Measurements from ENCODE around the gene CCL25.

DNA sequence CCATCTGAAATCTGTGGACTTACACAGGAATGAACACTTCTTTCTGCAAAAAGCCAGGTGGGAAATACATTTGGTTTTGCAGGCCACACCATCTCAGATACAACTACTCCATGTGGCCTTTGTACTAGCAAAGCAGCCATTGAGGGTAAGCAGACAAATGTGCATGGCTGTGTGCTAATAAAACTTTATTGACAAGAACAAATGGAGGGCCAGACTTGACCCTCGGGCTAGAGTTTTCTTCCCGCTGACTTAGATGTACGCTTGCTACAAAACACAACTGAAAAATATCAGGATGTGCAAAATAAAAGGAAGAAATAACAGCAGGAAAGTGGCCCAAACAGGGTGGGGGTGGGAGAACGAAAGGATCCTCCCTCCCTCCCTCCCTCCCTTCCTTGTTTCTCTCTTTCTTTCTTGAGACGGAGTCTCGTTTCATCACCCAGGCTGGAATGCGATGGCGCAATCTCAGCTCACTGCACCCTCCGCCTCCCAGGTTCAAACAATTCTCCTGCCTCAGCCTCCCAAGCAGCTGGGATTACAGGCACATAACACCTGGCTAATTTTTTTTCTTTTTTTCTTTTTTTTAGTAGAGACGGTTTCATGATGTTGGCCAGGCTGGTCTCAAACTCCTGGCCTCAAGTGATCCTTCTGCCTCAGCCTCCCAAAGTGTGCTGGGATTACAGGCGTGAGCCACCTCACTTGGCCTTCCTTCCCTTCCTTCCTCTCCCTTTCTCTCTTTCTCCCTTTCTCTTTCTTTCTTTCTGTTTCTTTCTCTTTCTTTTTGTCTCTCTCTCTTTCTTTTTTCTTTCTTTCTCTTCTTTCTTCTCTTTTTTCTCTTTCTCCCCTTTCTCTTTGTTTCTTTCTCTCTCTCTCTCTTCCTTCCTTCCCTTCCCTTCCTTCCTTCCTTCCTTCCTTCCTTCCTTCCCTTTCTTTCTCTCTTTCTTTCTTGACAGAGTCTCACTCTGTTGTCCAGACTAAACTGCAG is 29.3 kb downstream of the CCL25 start:
- TF ChIP-seq RAD21 (conservative IDR thresholded peaks at IDR 0.05) (no peak), EP300 (conservative IDR thresholded peaks at IDR 0.05; ENCODE audit: poor library complexity, severe bottlenecking) (no peak), POLR2AphosphoS5 (IDR thresholded peaks at IDR 0.05) (no peak), MXI1 (conservative IDR thresholded peaks at IDR 0.05; ENCODE audit: poor library complexity, severe bottlenecking) (no peak), EZH2 (IDR thresholded peaks at IDR 0.05; ENCODE audit: borderline replicate concordance, insufficient read depth, low read length, poor library complexity, severe bottlenecking) (no peak)
- TF ChIP-seq, protein P1, sequence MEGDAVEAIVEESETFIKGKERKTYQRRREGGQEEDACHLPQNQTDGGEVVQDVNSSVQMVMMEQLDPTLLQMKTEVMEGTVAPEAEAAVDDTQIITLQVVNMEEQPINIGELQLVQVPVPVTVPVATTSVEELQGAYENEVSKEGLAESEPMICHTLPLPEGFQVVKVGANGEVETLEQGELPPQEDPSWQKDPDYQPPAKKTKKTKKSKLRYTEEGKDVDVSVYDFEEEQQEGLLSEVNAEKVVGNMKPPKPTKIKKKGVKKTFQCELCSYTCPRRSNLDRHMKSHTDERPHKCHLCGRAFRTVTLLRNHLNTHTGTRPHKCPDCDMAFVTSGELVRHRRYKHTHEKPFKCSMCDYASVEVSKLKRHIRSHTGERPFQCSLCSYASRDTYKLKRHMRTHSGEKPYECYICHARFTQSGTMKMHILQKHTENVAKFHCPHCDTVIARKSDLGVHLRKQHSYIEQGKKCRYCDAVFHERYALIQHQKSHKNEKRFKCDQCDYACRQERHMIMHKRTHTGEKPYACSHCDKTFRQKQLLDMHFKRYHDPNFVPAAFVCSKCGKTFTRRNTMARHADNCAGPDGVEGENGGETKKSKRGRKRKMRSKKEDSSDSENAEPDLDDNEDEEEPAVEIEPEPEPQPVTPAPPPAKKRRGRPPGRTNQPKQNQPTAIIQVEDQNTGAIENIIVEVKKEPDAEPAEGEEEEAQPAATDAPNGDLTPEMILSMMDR (IDR thresholded peaks at IDR 0.05; ENCODE audit: poor library complexity, severe bottlenecking) = no peak
